Measurements from ENCODE around the gene ZNF512. TPM values are rescaled to one million over a fixed set of nuclear protein-coding genes. Genes with fewer than 3 reads are reported as not detected.
"Not testable (repeated sequence)": the region's sequence is repeated elsewhere in the genome, so short reads cannot be mapped to it uniquely, and the experiment has no call there.

ZNF512 gene
- total RNA-seq, 2 donors from 2014 or later = 13.8 to 14.6 TPM

DNA sequence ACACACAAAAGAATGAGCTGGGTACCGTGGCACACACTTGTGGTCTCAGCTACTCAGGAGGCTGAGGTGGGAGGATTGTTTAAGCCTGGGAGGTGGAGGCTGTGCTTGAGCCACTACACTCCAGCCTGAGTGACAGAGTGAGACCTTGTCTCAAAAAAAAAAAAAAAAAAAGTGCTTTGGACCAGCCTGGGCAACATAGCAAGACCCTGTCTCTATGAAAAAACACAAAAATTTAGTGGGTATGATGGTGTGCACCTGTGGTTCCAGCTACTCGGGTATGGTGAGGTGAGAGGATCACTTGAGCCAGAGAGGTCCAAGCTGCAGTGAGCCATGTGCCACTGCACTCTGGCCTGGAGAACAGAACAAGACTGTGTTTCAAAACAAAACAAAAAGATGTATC, 10.4 kb downstream of the ZNF512 start:
- H3K4me3 ChIP-seq = no peak overlapping the region
- no peaks in the 10 kb centered on the region for H3K9me3 ChIP-seq
- no peaks in the 10 kb centered on the region for H3K4me1 ChIP-seq
- H3K27me3 ChIP-seq = no peaks in the 10 kb centered on the region
- H3K9ac ChIP-seq (ENCODE audit: low read depth in 2 of 2, low read length in 2 of 2) = no peak overlapping the region
- intact Hi-C loops (cut with DNase I) = no loop called here
- H3K27ac ChIP-seq = no peak overlapping the region
- H3K36me3 ChIP-seq = no peaks in the 10 kb centered on the region
- DNase-seq = no peak
- TF ChIP-seq, protein P1, sequence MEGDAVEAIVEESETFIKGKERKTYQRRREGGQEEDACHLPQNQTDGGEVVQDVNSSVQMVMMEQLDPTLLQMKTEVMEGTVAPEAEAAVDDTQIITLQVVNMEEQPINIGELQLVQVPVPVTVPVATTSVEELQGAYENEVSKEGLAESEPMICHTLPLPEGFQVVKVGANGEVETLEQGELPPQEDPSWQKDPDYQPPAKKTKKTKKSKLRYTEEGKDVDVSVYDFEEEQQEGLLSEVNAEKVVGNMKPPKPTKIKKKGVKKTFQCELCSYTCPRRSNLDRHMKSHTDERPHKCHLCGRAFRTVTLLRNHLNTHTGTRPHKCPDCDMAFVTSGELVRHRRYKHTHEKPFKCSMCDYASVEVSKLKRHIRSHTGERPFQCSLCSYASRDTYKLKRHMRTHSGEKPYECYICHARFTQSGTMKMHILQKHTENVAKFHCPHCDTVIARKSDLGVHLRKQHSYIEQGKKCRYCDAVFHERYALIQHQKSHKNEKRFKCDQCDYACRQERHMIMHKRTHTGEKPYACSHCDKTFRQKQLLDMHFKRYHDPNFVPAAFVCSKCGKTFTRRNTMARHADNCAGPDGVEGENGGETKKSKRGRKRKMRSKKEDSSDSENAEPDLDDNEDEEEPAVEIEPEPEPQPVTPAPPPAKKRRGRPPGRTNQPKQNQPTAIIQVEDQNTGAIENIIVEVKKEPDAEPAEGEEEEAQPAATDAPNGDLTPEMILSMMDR (IDR thresholded peaks at IDR 0.05) = no peak

DNA sequence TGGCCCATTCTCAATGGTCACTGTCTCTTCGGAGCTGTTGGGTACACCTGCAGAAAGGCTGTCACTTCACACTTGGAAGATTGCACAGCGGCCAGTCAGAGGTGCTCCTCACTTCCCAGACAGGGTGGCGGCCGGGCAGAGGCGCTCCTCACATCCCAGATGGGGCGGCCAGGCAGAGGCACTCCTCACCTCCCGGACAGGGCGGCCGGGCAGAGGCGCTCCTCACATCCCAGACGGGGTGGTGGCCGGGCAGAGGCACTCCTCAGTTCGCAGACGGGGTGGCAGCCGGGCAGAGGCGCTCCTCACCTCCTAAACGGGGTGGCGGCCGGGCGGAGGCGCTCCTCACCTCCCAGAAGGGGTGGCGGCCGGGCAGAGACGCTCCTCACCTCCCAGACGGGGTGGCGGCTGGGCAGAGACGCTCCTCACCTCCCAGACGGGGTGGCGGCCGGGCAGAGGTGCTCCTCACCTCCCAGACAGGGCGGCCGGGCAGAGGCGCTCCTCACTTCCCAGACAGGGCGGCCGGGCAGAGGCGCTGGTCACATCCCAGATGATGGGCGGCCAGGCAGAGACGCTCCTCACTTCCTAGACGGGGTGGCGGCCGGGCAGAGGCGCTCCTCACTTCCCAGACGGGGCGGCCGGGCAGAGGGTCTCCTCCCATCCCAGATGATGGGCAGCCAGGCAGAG, 11.3 kb downstream of the ZNF512 start:
- H3K27me3 ChIP-seq; H3K4me3 ChIP-seq; H3K9me3 ChIP-seq; H3K27ac ChIP-seq; H3K4me1 ChIP-seq; intact Hi-C loops (cut with DNase I); DNase-seq; H3K9ac ChIP-seq (ENCODE audit: low read depth in 2 of 2, low read length in 2 of 2); H3K36me3 ChIP-seq: not testable (repeated sequence)

DNA sequence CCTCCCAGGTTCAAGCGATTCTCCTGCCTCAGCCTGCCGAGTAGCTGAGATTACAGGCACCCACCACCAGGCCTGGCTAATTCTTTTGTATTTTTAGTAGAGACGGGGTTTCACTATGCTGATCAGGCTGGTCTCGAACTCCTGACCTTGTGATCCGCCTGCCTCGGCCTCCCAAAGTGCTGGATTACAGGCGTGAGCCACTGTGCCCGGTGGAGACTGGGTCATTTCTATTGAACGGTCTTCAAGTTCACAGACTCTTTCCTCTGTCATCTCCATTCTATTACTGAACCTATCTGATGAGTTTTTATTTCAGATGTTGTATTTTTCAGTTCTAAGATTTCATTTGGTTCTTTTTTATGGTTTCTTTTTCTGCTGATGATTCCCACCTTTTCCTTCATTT, 12.6 kb downstream of the ZNF512 start:
- intact Hi-C loops (cut with DNase I); H3K27me3 ChIP-seq; H3K36me3 ChIP-seq: not testable (repeated sequence)

DNA sequence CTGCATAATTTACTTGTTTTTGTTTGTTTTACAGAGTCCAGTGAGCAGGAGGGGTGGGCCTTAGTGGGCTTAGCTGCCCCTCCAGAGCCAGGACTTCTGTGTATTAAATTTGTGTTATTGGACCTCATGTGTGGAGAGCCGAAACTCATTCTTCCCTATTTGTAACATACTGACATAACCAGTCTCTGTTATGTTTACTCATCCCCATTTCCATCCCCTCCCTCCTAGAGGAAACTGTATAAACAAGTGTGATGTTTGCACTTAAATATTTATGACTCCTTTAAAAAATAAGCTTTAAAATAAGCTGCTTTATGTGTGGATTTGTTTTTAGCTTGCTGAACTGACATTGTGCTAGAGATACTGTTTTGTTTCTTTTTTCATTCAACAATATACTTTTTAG, 13.8 kb downstream of the ZNF512 start:
- no peak for DNase-seq
- H3K4me3 ChIP-seq = no peak overlapping the region
- H3K27me3 ChIP-seq = no peaks in the 10 kb centered on the region
- H3K27ac ChIP-seq = no peak overlapping the region
- TF ChIP-seq, protein P1 (IDR thresholded peaks at IDR 0.05) = no peak
- no peaks in the 10 kb centered on the region for H3K36me3 ChIP-seq
- intact Hi-C loops (cut with DNase I) = no loop called here
- H3K9ac ChIP-seq (ENCODE audit: low read depth in 2 of 2, low read length in 2 of 2) = no peak overlapping the region
- no peaks in the 10 kb centered on the region for H3K9me3 ChIP-seq
- no peaks in the 10 kb centered on the region for H3K4me1 ChIP-seq

More for the DNA sequence above, 12.6 kb downstream of the ZNF512 start:
- H3K4me1 ChIP-seq; H3K9ac ChIP-seq (ENCODE audit: low read depth in 2 of 2, low read length in 2 of 2); DNase-seq; H3K4me3 ChIP-seq; H3K9me3 ChIP-seq; H3K27ac ChIP-seq: not testable (repeated sequence)

DNA sequence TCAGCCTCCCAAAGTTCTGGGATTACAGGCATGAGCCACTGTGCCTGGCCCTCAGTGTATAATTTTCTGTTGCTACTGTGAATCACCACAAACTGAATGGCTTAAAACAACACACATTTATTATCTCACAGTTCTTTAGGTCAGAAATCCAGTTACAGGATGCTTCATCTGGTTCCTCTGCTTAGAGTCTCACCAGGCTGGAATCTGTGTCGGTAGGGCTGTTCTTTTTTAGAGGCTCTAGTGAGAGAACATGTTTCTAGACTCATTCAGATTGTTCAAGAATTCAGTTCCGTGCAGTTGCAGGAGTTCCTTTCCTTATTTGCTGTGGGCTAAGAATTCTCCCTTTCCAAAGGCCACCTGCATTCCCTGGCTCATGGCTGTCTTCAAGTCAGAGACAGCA, 23.8 kb downstream of the ZNF512 start:
- DNase-seq = no peak
- H3K36me3 ChIP-seq = peaks cover 6% of the 10 kb centered on the region
- no peak overlapping the region for H3K27ac ChIP-seq
- intact Hi-C loops (cut with DNase I) = no loop called here
- no peaks in the 10 kb centered on the region for H3K27me3 ChIP-seq
- TF ChIP-seq, protein P1 (IDR thresholded peaks at IDR 0.05) = no peak
- H3K9me3 ChIP-seq = no peaks in the 10 kb centered on the region
- H3K9ac ChIP-seq (ENCODE audit: low read depth in 2 of 2, low read length in 2 of 2) = no peak overlapping the region
- no peak overlapping the region for H3K4me3 ChIP-seq
- no peaks in the 10 kb centered on the region for H3K4me1 ChIP-seq

DNA sequence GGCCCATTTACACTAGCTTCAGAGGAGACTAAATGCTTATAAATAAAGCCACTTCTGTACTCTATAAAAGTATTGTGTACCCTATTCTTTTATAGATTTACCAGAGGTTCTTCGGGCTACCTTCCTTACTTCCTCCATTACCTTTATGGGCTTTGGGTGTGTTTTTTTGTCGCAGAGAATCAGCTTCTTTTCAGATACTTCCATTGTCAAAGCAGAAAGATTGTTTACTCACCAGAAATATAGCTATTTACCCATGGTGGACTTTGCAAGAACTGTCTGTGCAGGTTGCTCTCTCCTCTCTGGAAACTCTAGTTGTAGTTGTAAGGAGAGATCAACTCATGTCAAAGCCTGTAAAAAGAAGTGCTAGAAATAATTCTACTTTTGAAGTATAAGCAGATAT, 31.1 kb downstream of the ZNF512 start:
- no peaks in the 10 kb centered on the region for H3K27me3 ChIP-seq
- no peak overlapping the region for H3K9ac ChIP-seq (ENCODE audit: low read depth in 2 of 2, low read length in 2 of 2)
- no peaks in the 10 kb centered on the region for H3K9me3 ChIP-seq
- H3K27ac ChIP-seq = no peak overlapping the region
- peaks cover 8% of the 10 kb centered on the region for H3K36me3 ChIP-seq
- TF ChIP-seq, protein P1 (IDR thresholded peaks at IDR 0.05) = no peak
- H3K4me1 ChIP-seq = no peaks in the 10 kb centered on the region
- DNase-seq = no peak
- intact Hi-C loops (cut with DNase I) = no loop called here
- H3K4me3 ChIP-seq = no peak overlapping the region

Data from colonic mucosa (tissue), 4 donors.